ENCODE results near the gene SPATA21.

SPATA21 gene

DNA sequence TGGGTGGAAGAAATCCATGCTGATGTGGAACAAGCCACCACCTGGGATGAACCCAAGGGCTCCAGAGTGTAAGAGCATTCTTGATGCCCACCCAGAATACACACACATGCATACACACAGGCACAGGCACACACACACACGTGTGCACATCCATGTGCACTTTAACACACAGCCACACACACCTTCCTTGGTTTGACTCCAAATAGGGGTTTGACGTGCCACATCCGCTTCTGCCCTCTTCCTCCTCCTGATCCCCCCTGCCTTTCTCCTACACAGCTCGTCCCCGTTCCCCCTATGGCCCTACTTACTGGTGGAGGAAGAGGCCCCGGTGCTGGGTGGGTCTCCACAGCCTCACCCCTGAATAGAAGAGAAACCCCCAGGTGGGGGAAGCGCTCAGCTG lies 16.0 kb downstream of the SPATA21 start:
- H3K27ac ChIP-seq (ENCODE audit: low read depth, low read length, severe bottlenecking): no peak overlapping the region
- 80 to 81% methylated on average over 2 to 4 of the region's 7 CpGs for WGBS, 2 experiments (ENCODE audit: insufficient coverage in 2 of 2)
- H3K4me1 ChIP-seq (ENCODE audit: control insufficient read depth, insufficient read depth, low read length, poor library complexity, severe bottlenecking): no peaks in the 10 kb centered on the region
- H3K36me3 ChIP-seq (ENCODE audit: control insufficient read depth, insufficient read depth, low read length): no peaks in the 10 kb centered on the region
- no peaks in the 10 kb centered on the region for H3K9me3 ChIP-seq (ENCODE audit: control insufficient read depth, low read length)
- H3K4me3 ChIP-seq (ENCODE audit: extremely low read depth, insufficient read depth, low read length, poor library complexity, severe bottlenecking): no peak overlapping the region

- WGBS, 2 experiments (ENCODE audit: insufficient coverage in 2 of 2): 81 to 92% methylated on average over 8 to 9 of the region's 9 CpGs
- Histone ChIP-seq H3K4me3 (ENCODE audit: extremely low read depth, insufficient read depth, low read length, poor library complexity, severe bottlenecking) (no peak overlapping the region), H3K36me3 (ENCODE audit: control insufficient read depth, insufficient read depth, low read length) (no peaks in the 10 kb centered on the region)
Observed at GRCh38 chr1:16420424-16421118, 16.7 kb downstream of the SPATA21 start.

DNA sequence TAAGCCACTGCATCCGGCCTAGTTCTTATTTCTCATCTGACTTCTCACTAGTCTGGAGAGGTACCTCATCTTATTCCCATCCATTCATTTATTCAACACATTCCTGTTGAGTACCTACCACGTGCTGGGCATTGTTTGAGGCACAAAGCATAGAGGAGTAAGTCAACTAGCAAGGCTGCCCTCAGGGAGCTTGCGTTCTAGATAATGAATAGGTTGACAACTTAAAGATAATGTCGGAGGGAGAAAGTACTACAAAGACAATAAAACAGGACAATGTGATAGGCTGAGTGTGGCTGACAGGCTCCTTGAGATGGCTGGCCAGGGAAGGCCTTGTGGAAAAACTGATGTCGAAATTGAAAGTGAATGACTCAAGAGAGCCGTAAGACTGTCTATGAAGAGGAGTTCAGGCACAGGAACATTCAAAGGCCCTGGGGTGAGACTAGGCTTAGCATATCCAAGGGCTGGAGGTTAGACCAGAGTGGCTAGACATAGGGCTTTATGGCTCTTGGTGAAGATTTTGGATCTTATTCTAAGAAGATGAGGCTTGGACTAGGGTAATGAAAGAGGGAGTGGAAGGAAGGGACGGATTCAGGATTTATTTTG lies 18.3 kb downstream of the SPATA21 start:
- Histone ChIP-seq H3K4me1 (ENCODE audit: control insufficient read depth, insufficient read depth, low read length, poor library complexity, severe bottlenecking) (no peaks in the 10 kb centered on the region), H3K36me3 (ENCODE audit: control insufficient read depth, insufficient read depth, low read length) (no peaks in the 10 kb centered on the region), H3K27ac (ENCODE audit: low read depth, low read length, severe bottlenecking) (no peak overlapping the region), H3K9me3 (ENCODE audit: control insufficient read depth, low read length) (no peaks in the 10 kb centered on the region), H3K4me3 (ENCODE audit: extremely low read depth, insufficient read depth, low read length, poor library complexity, severe bottlenecking) (no peak overlapping the region)
- 93 to 94% methylated on average over 6 of the region's 7 CpGs for WGBS, 2 experiments (ENCODE audit: insufficient coverage in 2 of 2)

More at GRCh38 chr1:16420424-16421118, 16.7 kb downstream of the SPATA21 start:
- Histone ChIP-seq H3K9me3 (ENCODE audit: control insufficient read depth, low read length) (no peaks in the 10 kb centered on the region), H3K27ac (ENCODE audit: low read depth, low read length, severe bottlenecking) (no peak overlapping the region), H3K4me1 (ENCODE audit: control insufficient read depth, insufficient read depth, low read length, poor library complexity, severe bottlenecking) (no peaks in the 10 kb centered on the region)

DNA sequence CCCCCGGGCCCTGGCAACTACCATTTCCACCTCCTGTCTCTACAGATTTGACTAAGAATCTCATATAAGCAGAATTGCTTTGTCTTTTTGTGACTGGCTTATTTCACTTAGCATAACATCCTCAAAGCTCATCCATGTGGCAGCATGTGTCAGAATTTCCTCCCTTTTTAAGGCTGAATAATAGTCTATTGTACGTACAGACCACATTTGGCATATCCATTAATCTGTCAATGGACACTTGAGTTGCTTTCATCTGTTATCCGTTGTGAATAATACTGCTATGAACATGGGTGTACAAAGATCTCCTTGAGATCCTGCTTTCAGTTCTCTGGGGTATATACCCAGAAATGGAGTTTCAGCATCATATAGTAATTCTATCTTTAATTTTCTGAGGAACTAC lies 24.0 kb downstream of the SPATA21 start:
- no peak overlapping the region for H3K4me3 ChIP-seq (ENCODE audit: extremely low read depth, insufficient read depth, low read length, poor library complexity, severe bottlenecking)
- H3K9me3 ChIP-seq (ENCODE audit: control insufficient read depth, low read length): no peaks in the 10 kb centered on the region
- H3K4me1 ChIP-seq (ENCODE audit: control insufficient read depth, insufficient read depth, low read length, poor library complexity, severe bottlenecking): no peaks in the 10 kb centered on the region
- 94 to 100% methylated on average over 2 to 3 of the region's 3 CpGs for WGBS, 2 experiments (ENCODE audit: insufficient coverage in 2 of 2)
- no peaks in the 10 kb centered on the region for H3K36me3 ChIP-seq (ENCODE audit: control insufficient read depth, insufficient read depth, low read length)
- no peak overlapping the region for H3K27ac ChIP-seq (ENCODE audit: low read depth, low read length, severe bottlenecking)

GRCh38 chr1:16410803-16411202 lies 26.4 kb downstream of the SPATA21 start:
- Histone ChIP-seq H3K27ac (ENCODE audit: low read depth, low read length, severe bottlenecking) (no peak overlapping the region), H3K36me3 (ENCODE audit: control insufficient read depth, insufficient read depth, low read length) (no peaks in the 10 kb centered on the region), H3K4me1 (ENCODE audit: control insufficient read depth, insufficient read depth, low read length, poor library complexity, severe bottlenecking) (no peaks in the 10 kb centered on the region), H3K4me3 (ENCODE audit: extremely low read depth, insufficient read depth, low read length, poor library complexity, severe bottlenecking) (no peak overlapping the region), H3K9me3 (ENCODE audit: control insufficient read depth, low read length) (no peaks in the 10 kb centered on the region)
- 94 to 98% methylated on average over 4 to 5 of the region's 5 CpGs for WGBS, 2 experiments (ENCODE audit: insufficient coverage in 2 of 2)

- Histone ChIP-seq H3K27ac (ENCODE audit: low read depth, low read length, severe bottlenecking) (no peak overlapping the region), H3K4me3 (ENCODE audit: extremely low read depth, insufficient read depth, low read length, poor library complexity, severe bottlenecking) (no peak overlapping the region), H3K4me1 (ENCODE audit: control insufficient read depth, insufficient read depth, low read length, poor library complexity, severe bottlenecking) (no peaks in the 10 kb centered on the region), H3K36me3 (ENCODE audit: control insufficient read depth, insufficient read depth, low read length) (no peaks in the 10 kb centered on the region), H3K9me3 (ENCODE audit: control insufficient read depth, low read length) (no peaks in the 10 kb centered on the region)
- WGBS, 2 experiments (ENCODE audit: insufficient coverage in 2 of 2): 91 to 96% methylated on average over 16 to 18 of the region's 25 CpGs
Observed at GRCh38 chr1:16409536-16410152, 27.6 kb downstream of the SPATA21 start.

DNA sequence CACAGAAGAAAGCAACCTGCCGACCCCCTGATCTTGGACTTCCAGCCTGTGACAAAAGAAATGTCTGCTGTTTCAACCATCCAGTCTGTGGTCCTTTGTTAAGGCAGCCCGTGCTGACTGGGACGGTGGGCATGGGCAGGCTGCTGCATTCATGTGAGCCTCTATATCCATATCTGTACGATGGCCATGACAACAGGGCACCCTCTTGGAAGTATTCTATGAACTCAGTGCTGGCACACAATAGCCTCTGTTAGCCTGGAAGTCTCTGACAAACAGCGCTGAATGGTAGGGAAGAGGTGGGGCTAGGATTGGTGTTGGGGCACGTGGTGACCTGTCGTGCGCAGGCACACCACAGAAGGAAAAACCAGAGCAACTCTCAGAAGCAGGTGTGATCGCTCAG lies 30.4 kb downstream of the SPATA21 start:
- H3K4me1 ChIP-seq (ENCODE audit: control insufficient read depth, insufficient read depth, low read length, poor library complexity, severe bottlenecking): no peaks in the 10 kb centered on the region
- WGBS, 2 experiments (ENCODE audit: insufficient coverage in 2 of 2): 91 to 94% methylated on average over 9 of the region's 9 CpGs
- H3K4me3 ChIP-seq (ENCODE audit: extremely low read depth, insufficient read depth, low read length, poor library complexity, severe bottlenecking): no peak overlapping the region

DNA sequence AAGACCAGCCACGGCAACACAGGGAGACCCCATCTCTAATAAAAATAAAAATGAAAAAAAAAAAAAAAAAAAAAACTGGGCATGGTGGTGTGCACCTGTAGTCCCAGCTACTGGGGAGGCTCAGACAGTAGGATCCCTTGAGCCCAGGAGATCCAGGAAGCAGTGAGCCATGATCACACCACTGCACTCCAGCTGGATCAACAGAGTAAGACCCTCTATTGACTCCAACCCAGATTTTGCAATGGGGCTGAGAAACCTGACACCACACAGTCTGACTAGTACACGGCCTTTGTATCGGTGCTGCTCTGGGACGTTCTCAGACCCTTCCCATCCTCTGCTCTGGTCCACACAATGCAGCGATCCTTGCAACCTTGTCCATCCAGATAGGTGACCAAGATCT lies 31.8 kb downstream of the SPATA21 start:
- Histone ChIP-seq H3K4me3 (ENCODE audit: extremely low read depth, insufficient read depth, low read length, poor library complexity, severe bottlenecking) (no peak overlapping the region), H3K27ac (ENCODE audit: low read depth, low read length, severe bottlenecking) (no peak overlapping the region), H3K36me3 (ENCODE audit: control insufficient read depth, insufficient read depth, low read length) (no peaks in the 10 kb centered on the region), H3K4me1 (ENCODE audit: control insufficient read depth, insufficient read depth, low read length, poor library complexity, severe bottlenecking) (no peaks in the 10 kb centered on the region), H3K9me3 (ENCODE audit: control insufficient read depth, low read length) (no peaks in the 10 kb centered on the region)
- whole genome bisulfite sequencing, 2 experiments (ENCODE audit: insufficient coverage in 2 of 2): 80 to 87% methylated on average over 4 of the region's 5 CpGs

More for the DNA sequence above, 30.4 kb downstream of the SPATA21 start:
- H3K27ac ChIP-seq (ENCODE audit: low read depth, low read length, severe bottlenecking): no peak overlapping the region
- H3K9me3 ChIP-seq (ENCODE audit: control insufficient read depth, low read length): no peaks in the 10 kb centered on the region
- no peaks in the 10 kb centered on the region for H3K36me3 ChIP-seq (ENCODE audit: control insufficient read depth, insufficient read depth, low read length)

DNA sequence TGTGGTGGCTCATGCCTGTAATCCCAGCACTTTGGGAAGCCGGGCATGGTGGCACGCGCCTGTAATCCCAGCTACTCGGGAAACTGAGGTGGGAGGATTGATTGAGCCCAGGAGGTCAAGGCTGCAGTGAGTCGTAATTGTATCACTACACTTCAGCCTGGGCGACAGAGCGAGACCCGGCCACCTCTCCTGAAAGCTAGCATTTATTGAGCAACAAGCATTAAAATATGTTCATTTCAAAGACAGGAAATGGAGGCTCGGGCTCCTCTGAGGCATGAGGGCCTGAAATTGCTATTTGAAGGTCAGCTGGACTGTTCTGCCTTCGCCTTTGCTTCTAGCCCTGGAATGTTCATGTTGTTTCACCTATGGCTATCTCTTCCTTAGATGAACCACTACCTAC lies 34.5 kb downstream of the SPATA21 start:
- H3K4me1 ChIP-seq (ENCODE audit: control insufficient read depth, insufficient read depth, low read length, poor library complexity, severe bottlenecking): no peaks in the 10 kb centered on the region
- H3K9me3 ChIP-seq (ENCODE audit: control insufficient read depth, low read length): no peaks in the 10 kb centered on the region
- no peak overlapping the region for H3K27ac ChIP-seq (ENCODE audit: low read depth, low read length, severe bottlenecking)
- no peak overlapping the region for H3K4me3 ChIP-seq (ENCODE audit: extremely low read depth, insufficient read depth, low read length, poor library complexity, severe bottlenecking)
- H3K36me3 ChIP-seq (ENCODE audit: control insufficient read depth, insufficient read depth, low read length): peaks cover 21% of the 10 kb centered on the region
- 85 to 96% methylated on average over 7 to 10 of the region's 10 CpGs for WGBS, 2 experiments (ENCODE audit: insufficient coverage in 2 of 2)

GRCh38 chr1:16398371-16398953 lies 38.8 kb downstream of the SPATA21 start:
- Histone ChIP-seq H3K27ac (ENCODE audit: low read depth, low read length, severe bottlenecking) (no peak overlapping the region), H3K9me3 (ENCODE audit: control insufficient read depth, low read length) (no peaks in the 10 kb centered on the region), H3K4me3 (ENCODE audit: extremely low read depth, insufficient read depth, low read length, poor library complexity, severe bottlenecking) (no peak overlapping the region), H3K4me1 (ENCODE audit: control insufficient read depth, insufficient read depth, low read length, poor library complexity, severe bottlenecking) (peaks cover 3% of the 10 kb centered on the region), H3K36me3 (ENCODE audit: control insufficient read depth, insufficient read depth, low read length) (peaks cover 60% of the 10 kb centered on the region)
- WGBS, 2 experiments (ENCODE audit: insufficient coverage in 2 of 2): 95 to 98% methylated on average over 4 of the region's 5 CpGs

Data from mesodermal cell (in vitro differentiated cells).